H1 (cell line): ENCODE measurements around the gene IFTAP. TPM values are rescaled to one million over a fixed set of nuclear protein-coding genes. Genes with fewer than 3 reads are reported as not detected.

ENCODE experiments used
- CTCF ChIA-PET: fragments of 300-600 bp; sonication (Branson Sonifier 250); formaldehyde crosslinking; loops from one replicate; lab custom pipeline; 2021; ENCODE audit not compliant: partially characterized antibody; lab: Charles Lee
- POLR2A ChIA-PET: fragments of 300-600 bp; sonication (Branson Sonifier 250); formaldehyde crosslinking; loops from one replicate; lab custom pipeline; 2021; ENCODE audit warnings: inconsistent platforms; ENCODE audit not compliant: partially characterized antibody; lab: Charles Lee
- DNase-seq, 2 experiments: peaks; one replicate each; pipeline versions ENCODE4 v3.0.0 to v3.0.0-alpha.2; 2010 to 2022; ENCODE audit warnings: low spot score in 2 of 2, low read depth in 1 of 2, mixed read lengths in 1 of 2
- FAIRE-seq: peaks from 2 replicates; lab custom pipeline; 2011; peaks lifted over from hg19 to GRCh38; lab: Jason Lieb, UNC
- H2AFZ ChIP-seq: 2 replicates; pipeline ENCODE4 v1.8.1; 2012; ENCODE audit warnings: low read length, inconsistent platforms
- H2AK5ac ChIP-seq: 2 replicates; pipeline ENCODE4 v1.6.1; 2013; ENCODE audit warnings: low read depth, low read length
- H2BK120ac ChIP-seq: replicated peaks from 2 replicates; pipeline ENCODE3; 2013; ENCODE audit warnings: low read depth, low read length, inconsistent platforms
- H2BK12ac ChIP-seq: 2 replicates; pipeline ENCODE4 v1.6.1; 2013; ENCODE audit warnings: low read depth, low read length
- H2BK15ac ChIP-seq: 2 replicates; pipeline ENCODE4 v1.6.1; 2013; ENCODE audit warnings: low read length
- H2BK20ac ChIP-seq: 2 replicates; pipeline ENCODE4 v1.6.1; 2013; ENCODE audit warnings: low read length
- H2BK5ac ChIP-seq: 2 replicates; pipeline ENCODE4 v1.6.1; 2013; ENCODE audit warnings: low read depth, low read length
- H3K14ac ChIP-seq: 2 replicates; pipeline ENCODE4 v1.6.1; 2013; ENCODE audit warnings: inconsistent platforms; ENCODE audit not compliant: insufficient read length
- H3K18ac ChIP-seq: 2 replicates; pipeline ENCODE4 v1.6.1; 2013; ENCODE audit warnings: low read length; ENCODE audit errors: extremely low read depth
- H3K23ac ChIP-seq: 2 replicates; pipeline ENCODE4 v1.6.1; 2013; ENCODE audit warnings: inconsistent platforms; ENCODE audit not compliant: insufficient read length
- H3K23me2 ChIP-seq: 2 replicates; pipeline ENCODE4 v1.6.1; 2013; ENCODE audit warnings: low read depth, low read length
- H3K27ac ChIP-seq: 2 replicates; pipeline ENCODE4 v1.6.1; 2011; ENCODE audit warnings: low read depth, low read length, inconsistent platforms
- H3K27me3 ChIP-seq, 4 experiments: replicated peaks in 1 of 4; 1 replicate in 1 of 4; 2 replicates in 3 of 4; pipeline versions ENCODE4 v1.6.1 to v1.8.1; 2011 to 2013; ENCODE audit warnings: low read length in 3 of 4, mild to moderate bottlenecking in 3 of 4, inconsistent platforms in 2 of 4, mixed read lengths in 2 of 4, moderate library complexity in 1 of 4; ENCODE audit not compliant: control insufficient read depth in 3 of 4, insufficient read depth in 3 of 4; ENCODE audit errors: extremely low read depth in 1 of 4
- H3K36me3 ChIP-seq, 4 experiments: 2 replicates each; pipeline versions ENCODE4 v1.6.1 to v1.8.1; 2011 to 2013; ENCODE audit warnings: mild to moderate bottlenecking in 4 of 4, low read length in 3 of 4, moderate library complexity in 2 of 4, control low read depth in 1 of 4, inconsistent platforms in 1 of 4; ENCODE audit not compliant: insufficient read depth in 4 of 4, control insufficient read depth in 2 of 4
- H3K4ac ChIP-seq: replicated peaks from 2 replicates; pipeline ENCODE3; 2013; ENCODE audit warnings: low read length, low read depth, mixed read lengths, inconsistent platforms; ENCODE audit not compliant: insufficient read length
- H3K4me1 ChIP-seq, 4 experiments: replicated peaks in 1 of 4; 1 replicate in 1 of 4; 2 replicates in 3 of 4; pipeline versions ENCODE4 v1.6.1 to v1.8.1; 2011 to 2013; ENCODE audit warnings: low read length in 3 of 4, inconsistent platforms in 2 of 4, mixed read lengths in 1 of 4; ENCODE audit not compliant: insufficient read depth in 4 of 4, control insufficient read depth in 3 of 4
- H3K4me2 ChIP-seq, 2 experiments: 2 replicates each; pipeline versions ENCODE4 v1.6.1 to v1.8.1; 2011 to 2013; ENCODE audit warnings: low read depth in 2 of 2, low read length in 2 of 2, control low read depth in 1 of 2, inconsistent platforms in 1 of 2, mild to moderate bottlenecking in 1 of 2; ENCODE audit not compliant: insufficient read depth in 1 of 2
- H3K4me3 ChIP-seq, 4 experiments: fragments of 200-600, 300-600 bp in 1 of 4; sonication (generic), shearing (Covaris generic), sonication (Bioruptor Twin) in 1 of 4; 2 replicates each; pipeline versions ENCODE4 v1.5.1 to v1.8.1; 2011 to 2016; ENCODE audit warnings: low read length in 4 of 4, low read depth in 3 of 4, control low read depth in 2 of 4, inconsistent platforms in 2 of 4, mild to moderate bottlenecking in 2 of 4, mixed read lengths in 1 of 4, moderate library complexity in 1 of 4; ENCODE audit not compliant: insufficient read depth in 2 of 4; ENCODE audit errors: extremely low read depth in 1 of 4
- H3K56ac ChIP-seq: replicated peaks from 2 replicates; pipeline ENCODE3; 2013; ENCODE audit warnings: low read depth, mild to moderate bottlenecking, mixed read lengths, low read length, inconsistent platforms; ENCODE audit not compliant: insufficient read length
- H3K79me1 ChIP-seq: 2 replicates; pipeline ENCODE4 v1.6.1; 2013; ENCODE audit warnings: low read depth, low read length, control low read depth
- H3K79me2 ChIP-seq, 2 experiments: 2 replicates each; pipeline versions ENCODE4 v1.6.1 to v1.8.1; 2012 to 2013; ENCODE audit warnings: low read length in 2 of 2, mild to moderate bottlenecking in 2 of 2, inconsistent platforms in 1 of 2; ENCODE audit not compliant: insufficient read depth in 2 of 2, control insufficient read depth in 1 of 2
- H3K9ac ChIP-seq, 4 experiments: replicated peaks in 1 of 4; 1 replicate in 1 of 4; 2 replicates in 3 of 4; pipeline versions ENCODE4 v1.6.1 to v1.8.1; 2011 to 2013; ENCODE audit warnings: low read depth in 3 of 4, low read length in 3 of 4, control low read depth in 2 of 4, mild to moderate bottlenecking in 2 of 4, moderate library complexity in 2 of 4, inconsistent platforms in 1 of 4; ENCODE audit errors: extremely low read depth in 1 of 4
- H3K9me3 ChIP-seq, 2 experiments: 2 replicates each; pipeline versions ENCODE4 v1.6.1 to v1.8.1; 2012 to 2013; ENCODE audit warnings: mild to moderate bottlenecking in 2 of 2, moderate library complexity in 2 of 2, control low read depth in 1 of 2, inconsistent platforms in 1 of 2, low read depth in 1 of 2, low read length in 1 of 2, mixed read lengths in 1 of 2; ENCODE audit not compliant: insufficient read depth in 2 of 2
- H4K20me1 ChIP-seq, 2 experiments: replicated peaks in 1 of 2; 2 replicates each; pipeline versions ENCODE3 to v1.8.1; 2011 to 2013; ENCODE audit warnings: inconsistent platforms in 2 of 2, low read length in 2 of 2, mild to moderate bottlenecking in 1 of 2; ENCODE audit not compliant: insufficient read depth in 2 of 2, control insufficient read depth in 1 of 2
- H4K5ac ChIP-seq: 2 replicates; pipeline ENCODE4 v1.6.1; 2013; ENCODE audit warnings: low read length, low read depth, mixed read lengths, inconsistent platforms; ENCODE audit not compliant: insufficient read length
- H4K8ac ChIP-seq: 2 replicates; pipeline ENCODE4 v1.8.0; 2013; ENCODE audit warnings: mild to moderate bottlenecking, moderate library complexity, low read length, inconsistent platforms; ENCODE audit not compliant: insufficient read depth; ENCODE audit errors: extremely low read depth
- H4K91ac ChIP-seq: replicated peaks from 2 replicates; pipeline ENCODE3; 2013; ENCODE audit warnings: low read length, mixed read lengths, inconsistent platforms; ENCODE audit not compliant: insufficient read length
- WGBS, 2 experiments: shearing (Covaris generic) in 1 of 2; methylation state at CpG; one replicate each; pipeline versions ENCODE4 v1.1.6 to v1.1.7; 2013 to 2015; ENCODE audit warnings: low lambda C conversion rate in 2 of 2, mixed read lengths in 2 of 2, inconsistent platforms in 1 of 2, low coverage in 1 of 2, missing lambda C conversion rate in 1 of 2; ENCODE audit not compliant: insufficient replicate concordance in 2 of 2, insufficient coverage in 1 of 2, insufficient read length in 1 of 2; ENCODE audit errors: extremely low coverage in 1 of 2, missing lambda C conversion rate in 1 of 2; 5-methylcytosine and 5-hydroxymethylcytosine counted together
- polyA plus RNA-seq, 7 experiments: library from polyadenylated mRNA; depleted of rRNA in 3 of 7; stranded (reverse) in 5 of 7; unstranded in 2 of 7; fragments of >200 nt in 5 of 7; fragments of 200-250 nt in 2 of 7; gene quantifications; 1 replicate in 5 of 7; 2 replicates in 1 of 7; 4 replicates in 1 of 7; pipeline versions ENCODE4 v1.2.1 to v1.2.3, GENCODE V29; 2011 to 2013; ENCODE audit warnings: missing spikeins in 2 of 7, mixed read lengths in 2 of 7
- total RNA-seq: library from RNA; stranded (reverse); fragmentation: NEBNext Ultra II Directional; extraction: Animal tissue kit (Norgen Biotek cat#: 25700); gene quantifications from 2 replicates; pipeline ENCODE4 v1.2.1, GENCODE V29; 2021

Gene IFTAP
- total and polyA plus RNA-seq, 2 of the 8 experiments (the other 6 are each of a cell fraction or from before 2014, with no cell fraction given), result 21.2 to 23.9 TPM

DNA sequence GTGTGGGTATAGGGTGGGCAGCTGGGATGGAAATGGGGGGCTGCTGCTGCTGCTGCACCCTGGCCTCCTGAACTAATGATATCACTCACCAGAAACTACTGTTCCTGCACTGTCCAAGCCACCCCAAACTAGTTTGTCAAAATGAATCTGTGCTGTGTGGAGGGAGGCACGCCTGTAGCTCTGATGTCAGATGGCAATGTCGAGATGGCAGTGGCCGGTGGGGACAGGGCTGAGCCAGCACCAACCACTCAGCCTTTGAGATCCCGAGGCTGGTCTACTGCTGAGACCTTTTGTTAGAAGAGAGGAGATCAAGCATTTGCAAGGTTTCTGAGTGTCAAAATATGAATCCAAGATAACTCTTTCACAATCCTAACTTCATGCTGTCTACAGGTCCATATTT lies 25.2 kb upstream of the IFTAP start:
- H3K23me2 ChIP-seq, result no peaks in the 10 kb centered on the region
- H3K27me3 ChIP-seq, result no peaks in the 10 kb centered on the region
- DNase-seq, result no peak
- no peaks in the 10 kb centered on the region for H3K9me3 ChIP-seq
- H3K14ac ChIP-seq, result no peak overlapping the region
- H4K5ac ChIP-seq, result no peak overlapping the region
- FAIRE-seq, result no peak
- no peak overlapping the region for H2BK12ac ChIP-seq
- H3K4me1 ChIP-seq, result no peaks in the 10 kb centered on the region
- ChIA-PET CTCF (interaction anchor here (1.5 kb wide), 1 partner anchor 52 kb away, joined by 3 read pairs; no protein-coding TSS in a partner anchor), POLR2A (no interaction called here)
- H4K20me1 ChIP-seq, result peaks cover 0 to 2% of the 10 kb centered on the region in 2 experiments
- H2AFZ ChIP-seq, result no peak overlapping the region
- no peak overlapping the region for H3K56ac ChIP-seq
- no peaks in the 10 kb centered on the region for H3K79me2 ChIP-seq
- WGBS, 2 experiments, result 76% methylated on average over 4 of the region's 4 CpGs; no CpG with 5 or more reads in 1 of the 2 experiments
- H4K8ac ChIP-seq, result no peak overlapping the region
- H2BK5ac ChIP-seq, result no peak overlapping the region
- H2BK120ac ChIP-seq, result no peak overlapping the region
- H2BK15ac ChIP-seq, result no peak overlapping the region
- H3K23ac ChIP-seq, result no peak overlapping the region
- H2BK20ac ChIP-seq, result no peak overlapping the region
- no peak overlapping the region for H2AK5ac ChIP-seq
- no peaks in the 10 kb centered on the region for H3K36me3 ChIP-seq
- H4K91ac ChIP-seq, result no peak overlapping the region
- H3K4me2 ChIP-seq, result no peak overlapping the region
- no peak overlapping the region for H3K4me3 ChIP-seq
- no peak overlapping the region for H3K18ac ChIP-seq
- H3K4ac ChIP-seq, result no peak overlapping the region
- no peak overlapping the region for H3K27ac ChIP-seq
- H3K79me1 ChIP-seq, result no peaks in the 10 kb centered on the region
- no peak overlapping the region for H3K9ac ChIP-seq
